Astrocyte of the spinal cord (primary cell): ENCODE measurements around the gene AFDN.

Experiments
- DNase-seq: peaks from one replicate; pipeline ENCODE4 v3.0.0; 2011; ENCODE audit warnings: low read depth, low spot score
- H3K4me3 ChIP-seq: 2 replicates; pipeline ENCODE4 v1.5.1; 2011; ENCODE audit warnings: low read depth, mild to moderate bottlenecking, low read length, moderate library complexity
- in situ Hi-C: cut with HindIII; loops from 2 replicates; pipeline ENCODE4 v1.10.0; 2017; ENCODE audit warnings: low sequenced_read_pairs
- TF ChIP-seq, protein P1 (sequence below): IDR thresholded peaks from 2 replicates; pipeline ENCODE4 v1.5.1; 2012; ENCODE audit warnings: low read depth, mild to moderate bottlenecking, low read length, inconsistent platforms

AFDN gene, protein sequence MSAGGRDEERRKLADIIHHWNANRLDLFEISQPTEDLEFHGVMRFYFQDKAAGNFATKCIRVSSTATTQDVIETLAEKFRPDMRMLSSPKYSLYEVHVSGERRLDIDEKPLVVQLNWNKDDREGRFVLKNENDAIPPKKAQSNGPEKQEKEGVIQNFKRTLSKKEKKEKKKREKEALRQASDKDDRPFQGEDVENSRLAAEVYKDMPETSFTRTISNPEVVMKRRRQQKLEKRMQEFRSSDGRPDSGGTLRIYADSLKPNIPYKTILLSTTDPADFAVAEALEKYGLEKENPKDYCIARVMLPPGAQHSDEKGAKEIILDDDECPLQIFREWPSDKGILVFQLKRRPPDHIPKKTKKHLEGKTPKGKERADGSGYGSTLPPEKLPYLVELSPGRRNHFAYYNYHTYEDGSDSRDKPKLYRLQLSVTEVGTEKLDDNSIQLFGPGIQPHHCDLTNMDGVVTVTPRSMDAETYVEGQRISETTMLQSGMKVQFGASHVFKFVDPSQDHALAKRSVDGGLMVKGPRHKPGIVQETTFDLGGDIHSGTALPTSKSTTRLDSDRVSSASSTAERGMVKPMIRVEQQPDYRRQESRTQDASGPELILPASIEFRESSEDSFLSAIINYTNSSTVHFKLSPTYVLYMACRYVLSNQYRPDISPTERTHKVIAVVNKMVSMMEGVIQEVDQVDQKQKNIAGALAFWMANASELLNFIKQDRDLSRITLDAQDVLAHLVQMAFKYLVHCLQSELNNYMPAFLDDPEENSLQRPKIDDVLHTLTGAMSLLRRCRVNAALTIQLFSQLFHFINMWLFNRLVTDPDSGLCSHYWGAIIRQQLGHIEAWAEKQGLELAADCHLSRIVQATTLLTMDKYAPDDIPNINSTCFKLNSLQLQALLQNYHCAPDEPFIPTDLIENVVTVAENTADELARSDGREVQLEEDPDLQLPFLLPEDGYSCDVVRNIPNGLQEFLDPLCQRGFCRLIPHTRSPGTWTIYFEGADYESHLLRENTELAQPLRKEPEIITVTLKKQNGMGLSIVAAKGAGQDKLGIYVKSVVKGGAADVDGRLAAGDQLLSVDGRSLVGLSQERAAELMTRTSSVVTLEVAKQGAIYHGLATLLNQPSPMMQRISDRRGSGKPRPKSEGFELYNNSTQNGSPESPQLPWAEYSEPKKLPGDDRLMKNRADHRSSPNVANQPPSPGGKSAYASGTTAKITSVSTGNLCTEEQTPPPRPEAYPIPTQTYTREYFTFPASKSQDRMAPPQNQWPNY (N-terminal part only)

DNA sequence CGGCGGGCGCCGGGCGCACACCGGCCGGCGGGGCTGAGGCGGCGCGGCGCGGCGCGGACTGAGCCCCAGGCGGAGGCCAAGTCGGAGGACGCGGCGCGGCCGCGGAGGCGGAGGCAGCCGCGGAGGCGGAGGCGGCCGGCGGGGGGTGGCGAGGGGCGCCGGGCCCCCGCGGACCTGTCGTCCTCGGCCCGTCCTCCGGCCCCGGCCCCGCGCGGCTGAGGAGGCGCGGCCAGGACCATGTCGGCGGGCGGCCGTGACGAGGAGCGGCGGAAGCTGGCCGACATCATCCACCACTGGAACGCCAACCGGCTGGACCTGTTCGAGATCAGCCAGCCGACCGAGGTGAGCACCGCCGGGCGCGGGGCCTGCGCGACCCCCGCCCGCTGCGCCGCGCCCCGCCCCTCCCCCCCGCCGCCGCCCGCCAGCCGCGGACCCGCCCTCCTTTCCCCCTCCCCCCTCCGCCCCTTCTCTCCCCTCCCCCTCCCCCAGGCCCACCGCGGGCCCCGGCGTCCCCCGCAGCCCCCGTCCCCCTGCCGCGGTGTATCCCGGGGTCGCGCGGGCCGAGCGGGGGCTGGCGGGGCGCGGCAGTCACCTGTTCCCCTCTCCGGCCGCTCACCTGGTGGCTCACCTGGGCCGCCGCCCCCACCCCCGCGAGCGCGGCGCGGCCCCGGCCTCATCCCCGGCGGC lies at the start of gene AFDN:
AFDN (plus strand) TSS at position 16 of the 687 bp plus-strand sequence; CDS start at position 238, 222 bp downstream.
- no peak for DNase-seq
- in situ Hi-C loops, result no loop called here
- TF ChIP-seq, protein P1, sequence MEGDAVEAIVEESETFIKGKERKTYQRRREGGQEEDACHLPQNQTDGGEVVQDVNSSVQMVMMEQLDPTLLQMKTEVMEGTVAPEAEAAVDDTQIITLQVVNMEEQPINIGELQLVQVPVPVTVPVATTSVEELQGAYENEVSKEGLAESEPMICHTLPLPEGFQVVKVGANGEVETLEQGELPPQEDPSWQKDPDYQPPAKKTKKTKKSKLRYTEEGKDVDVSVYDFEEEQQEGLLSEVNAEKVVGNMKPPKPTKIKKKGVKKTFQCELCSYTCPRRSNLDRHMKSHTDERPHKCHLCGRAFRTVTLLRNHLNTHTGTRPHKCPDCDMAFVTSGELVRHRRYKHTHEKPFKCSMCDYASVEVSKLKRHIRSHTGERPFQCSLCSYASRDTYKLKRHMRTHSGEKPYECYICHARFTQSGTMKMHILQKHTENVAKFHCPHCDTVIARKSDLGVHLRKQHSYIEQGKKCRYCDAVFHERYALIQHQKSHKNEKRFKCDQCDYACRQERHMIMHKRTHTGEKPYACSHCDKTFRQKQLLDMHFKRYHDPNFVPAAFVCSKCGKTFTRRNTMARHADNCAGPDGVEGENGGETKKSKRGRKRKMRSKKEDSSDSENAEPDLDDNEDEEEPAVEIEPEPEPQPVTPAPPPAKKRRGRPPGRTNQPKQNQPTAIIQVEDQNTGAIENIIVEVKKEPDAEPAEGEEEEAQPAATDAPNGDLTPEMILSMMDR, result no peak
- peak within 1 kb of the TSS; percentile 84 for H3K4me3 ChIP-seq

DNA sequence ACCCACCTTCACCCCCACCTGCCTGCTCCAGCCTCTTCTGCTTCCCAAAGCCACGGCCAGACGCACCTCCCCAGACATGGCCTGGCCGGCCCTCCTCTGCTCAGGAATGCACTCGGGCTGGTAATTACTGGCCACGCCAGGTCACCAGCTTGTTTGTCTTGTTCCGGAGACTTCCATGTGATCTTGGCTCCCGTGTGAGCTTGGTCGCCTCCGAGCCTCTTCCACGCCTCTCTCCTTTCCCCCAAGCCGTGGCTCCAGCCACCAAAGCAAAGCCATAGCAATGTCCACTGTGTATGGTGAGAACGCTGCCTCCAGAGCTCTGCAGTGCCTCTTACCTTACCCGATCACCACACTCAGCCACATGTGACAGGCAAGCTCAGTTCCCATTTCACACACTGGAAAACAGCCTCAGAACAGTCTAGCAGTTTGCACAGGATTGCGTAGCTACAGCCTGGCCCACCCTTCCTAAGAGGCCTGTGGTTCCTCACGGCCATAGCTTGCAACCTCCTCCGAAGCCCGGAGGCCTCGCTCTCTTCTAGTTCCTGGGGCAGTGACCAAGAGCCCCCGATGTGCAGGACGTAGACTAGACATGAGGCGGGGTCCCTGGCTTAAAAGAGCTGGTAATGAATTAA lies 48.1 kb upstream of the AFDN start:
- TF ChIP-seq, protein P1, result no peak
- no peak for DNase-seq
- in situ Hi-C loops, result no loop called here
- no peak overlapping the region for H3K4me3 ChIP-seq

DNA sequence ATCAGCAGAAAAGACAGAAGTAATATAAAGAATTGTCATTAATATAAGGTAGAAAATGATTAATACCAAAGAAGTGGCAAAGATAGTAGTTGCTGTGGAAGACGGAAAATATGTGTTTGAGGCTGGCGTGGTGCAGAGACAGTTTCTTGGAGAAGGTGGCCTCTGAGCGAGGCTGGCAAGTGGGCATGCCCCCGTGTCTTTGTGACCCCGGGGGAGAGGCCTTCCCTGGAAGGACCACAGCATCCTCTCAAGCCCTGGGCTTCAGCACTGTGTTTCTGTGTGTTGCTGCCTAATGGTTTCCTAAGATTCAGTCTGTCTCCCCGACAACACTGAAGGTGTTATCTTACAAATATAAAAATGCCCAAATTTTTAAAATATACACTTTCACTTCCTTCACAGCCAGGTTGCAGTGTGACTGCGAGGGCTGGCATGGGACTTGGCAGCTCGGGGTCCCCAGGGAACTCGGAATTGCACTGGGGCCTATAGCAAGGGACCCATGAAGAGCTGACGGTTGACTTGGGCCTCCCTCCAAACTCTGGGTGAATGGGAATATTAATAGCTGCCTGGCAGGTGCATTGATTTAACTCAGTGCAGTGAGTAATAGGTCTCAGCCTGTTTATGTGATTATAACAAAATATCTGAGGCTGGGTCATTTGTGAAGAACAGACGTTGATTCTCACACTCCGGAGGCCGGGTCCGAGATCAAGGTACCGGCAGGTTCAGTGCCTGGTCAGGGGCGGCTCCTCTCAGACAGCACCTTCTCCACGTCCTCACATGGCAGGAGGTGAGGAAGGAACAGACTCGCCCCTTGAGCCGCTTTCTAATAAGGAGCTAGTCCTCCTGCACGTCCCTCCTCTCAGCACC lies 47.4 kb upstream of the AFDN start:
- TF ChIP-seq, protein P1, result no peak
- in situ Hi-C loops, result no loop called here
- DNase-seq, result no peak
- no peak overlapping the region for H3K4me3 ChIP-seq

DNA sequence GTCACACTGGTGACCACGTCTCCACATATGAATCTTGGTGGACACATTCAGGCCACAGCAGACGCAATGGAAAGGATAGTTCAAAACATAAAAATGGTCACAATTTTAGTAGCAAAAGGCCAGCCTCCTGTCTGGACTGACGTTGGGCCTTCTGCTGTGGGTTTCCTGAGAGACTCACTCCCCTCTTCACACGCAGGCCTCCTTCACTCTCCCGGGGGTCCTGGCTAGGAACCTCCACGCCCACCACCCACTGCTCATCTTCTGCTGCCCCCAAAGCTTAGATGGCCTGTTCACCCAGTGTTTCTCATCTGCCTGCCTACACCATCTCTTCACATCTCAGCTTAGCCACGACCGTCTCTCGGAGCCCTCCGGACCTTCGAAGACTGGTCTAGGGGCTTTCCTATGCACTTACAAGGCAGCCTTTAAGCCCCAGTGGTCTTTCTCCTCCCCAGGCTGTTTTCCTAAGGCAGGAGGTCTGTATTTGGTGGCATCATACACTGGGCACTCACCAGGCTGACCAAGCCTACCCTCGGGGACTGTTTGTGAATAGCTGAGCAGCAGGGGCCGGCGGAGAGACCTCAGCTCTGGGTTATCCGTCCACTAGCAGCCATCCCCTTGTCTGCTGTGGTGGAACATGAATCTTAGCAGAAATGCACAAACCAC lies 46.6 kb upstream of the AFDN start:
- H3K4me3 ChIP-seq, result no peak overlapping the region
- no peak for DNase-seq
- TF ChIP-seq, protein P1, result no peak
- in situ Hi-C loops, result no loop called here

DNA sequence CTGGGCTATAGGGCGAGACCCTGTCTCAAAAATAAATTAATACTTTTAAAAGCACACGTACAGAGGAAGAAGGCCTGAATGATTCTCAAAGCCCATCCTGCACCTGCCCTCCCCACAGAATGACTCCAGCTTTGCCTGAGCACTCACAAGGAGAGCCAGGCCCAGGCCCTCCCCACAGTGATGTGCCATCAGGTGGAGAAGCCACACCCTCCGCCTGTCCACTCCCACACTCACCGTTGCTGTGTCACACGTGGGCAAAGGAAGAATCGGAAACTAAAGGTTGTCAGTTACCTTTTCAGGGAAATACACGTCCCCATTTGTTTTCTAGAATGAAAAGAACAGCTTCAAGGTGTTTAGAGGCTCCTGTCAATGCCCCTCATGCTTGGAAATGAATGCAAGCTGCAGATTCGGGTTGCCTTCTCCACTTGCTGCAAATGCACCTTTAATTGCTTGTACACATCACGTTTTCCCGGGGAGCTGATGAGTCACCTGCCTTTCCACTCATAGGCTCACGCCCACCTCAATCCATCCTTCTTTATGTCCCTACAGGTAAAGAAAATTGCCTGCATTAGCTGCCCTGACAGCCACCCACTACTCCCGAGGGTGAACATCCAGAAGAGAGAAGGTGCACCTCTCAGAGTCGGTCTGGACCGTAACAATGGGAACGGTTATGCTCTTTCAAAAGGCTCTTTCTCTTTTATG lies 45.5 kb upstream of the AFDN start:
- in situ Hi-C loops, result no loop called here
- DNase-seq, result no peak
- TF ChIP-seq, protein P1, result no peak
- no peak overlapping the region for H3K4me3 ChIP-seq
